HT1080 (cell line): ENCODE measurements around the gene NKX2-3. TPM values are rescaled to one million over a fixed set of nuclear protein-coding genes. Genes with fewer than 3 reads are reported as not detected.

ENCODE experiments used
- DNase-seq: peaks from one replicate; pipeline ENCODE4 v3.0.0-alpha.2; 2015; ENCODE audit warnings: low read depth
- total RNA-seq: library from RNA; depleted of rRNA; stranded (reverse); fragments of >200 nt; shearing (Covaris generic); gene quantifications from 2 replicates; pipeline ENCODE4 v1.2.3, GENCODE V29; 2014

The NKX2-3 gene
- total RNA-seq, 1 experiment from 2014 or later = not detected

DNA sequence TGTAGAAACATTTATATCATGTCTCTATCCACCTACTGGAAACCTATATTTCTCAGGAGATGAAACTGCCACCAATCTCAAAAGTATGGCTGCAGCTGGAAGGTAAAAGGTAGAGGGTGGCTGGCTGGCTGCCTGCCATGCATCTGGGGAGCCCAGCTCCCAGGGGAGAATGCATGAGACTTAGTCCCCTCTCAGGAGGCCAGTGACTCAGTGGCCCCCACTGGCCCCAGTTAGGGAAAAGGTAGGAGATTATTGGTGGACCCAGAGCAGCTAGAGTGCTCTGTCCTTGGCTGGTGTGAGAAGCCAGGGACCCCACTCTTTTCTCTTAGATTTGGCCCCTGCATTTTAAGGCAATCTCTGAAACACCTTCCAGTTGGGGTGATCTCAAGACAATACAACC is 6.8 kb upstream of the NKX2-3 start:
- DNase-seq = no peak

DNA sequence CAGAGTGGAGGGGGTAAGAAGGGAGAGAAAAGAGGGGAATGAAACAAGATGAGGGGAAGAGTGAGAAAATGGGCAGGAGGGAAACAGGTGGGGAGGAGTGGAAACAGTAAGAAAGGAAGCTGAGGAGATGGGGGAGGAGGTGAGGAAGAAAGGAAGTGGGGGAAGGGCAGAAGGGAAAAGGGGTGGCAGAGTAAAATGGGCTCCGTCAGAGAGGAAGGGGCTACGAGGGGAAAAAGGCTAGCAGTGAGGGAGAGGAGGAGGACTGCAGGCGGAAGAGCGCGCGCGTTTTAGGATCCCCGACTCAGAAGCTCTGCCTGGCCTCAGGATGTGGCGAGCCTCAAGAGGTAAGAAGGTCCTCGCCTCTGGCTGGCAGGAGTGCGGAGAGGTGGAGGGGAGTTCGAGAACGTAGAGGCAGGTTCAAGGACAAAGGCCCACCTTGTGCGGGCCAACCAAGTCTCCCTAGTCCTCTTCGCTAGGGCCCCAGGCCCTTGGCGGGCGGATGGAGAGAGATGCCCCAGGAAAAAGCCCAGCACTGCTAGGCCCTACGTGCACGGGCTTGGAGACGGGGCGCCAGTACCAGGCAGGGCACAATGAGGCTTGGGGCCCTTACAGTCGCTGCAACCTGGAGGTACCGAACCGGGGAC is 5.8 kb upstream of the NKX2-3 start:
- DNase-seq = no peak

DNA sequence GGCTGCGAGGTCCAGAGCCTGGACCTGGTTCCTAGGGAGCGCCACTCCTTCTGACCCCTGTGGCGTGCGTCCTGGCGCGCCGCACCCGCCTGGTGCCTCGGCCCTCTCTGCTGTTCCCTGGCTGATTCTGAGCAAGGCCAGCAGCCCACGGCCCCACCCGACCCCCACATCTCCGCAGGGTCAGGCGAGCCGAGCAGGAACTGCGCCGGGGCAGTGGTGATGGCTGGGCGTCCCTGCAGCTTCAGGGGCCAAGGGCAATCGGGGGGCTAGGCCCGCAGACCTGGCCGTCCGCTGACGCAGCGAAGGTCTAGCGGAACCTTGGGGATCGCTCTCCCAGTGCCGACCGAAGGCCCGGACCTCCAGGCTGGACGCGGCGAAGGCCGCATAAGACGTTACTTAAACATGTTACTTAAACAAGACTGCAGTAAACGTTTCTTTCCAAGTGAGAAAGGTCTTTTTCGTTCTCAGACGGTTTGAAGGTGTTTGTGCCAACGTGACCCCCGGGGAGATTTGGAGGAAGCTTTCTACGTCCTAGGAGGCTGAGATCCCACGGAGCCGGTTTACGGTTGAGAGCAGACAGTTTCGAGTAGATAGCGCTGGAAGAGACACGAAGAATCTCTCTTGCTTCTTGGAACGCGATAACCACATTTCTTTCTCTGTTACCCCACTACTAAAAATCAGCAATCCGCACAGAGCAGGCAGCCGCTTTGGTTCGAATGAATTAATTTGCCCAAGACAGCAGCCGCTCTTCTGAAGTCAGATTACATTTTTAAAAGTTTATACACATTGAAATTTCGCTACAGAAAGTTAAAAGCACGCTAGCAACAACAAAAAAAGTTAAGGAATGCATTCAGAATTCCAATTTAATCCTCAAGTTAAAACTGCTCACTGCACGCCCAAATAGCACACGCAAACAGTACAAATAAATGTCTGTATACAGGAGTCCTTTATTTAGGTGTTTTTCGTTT is 4.9 kb upstream of the NKX2-3 start:
- DNase-seq = no peak

DNA sequence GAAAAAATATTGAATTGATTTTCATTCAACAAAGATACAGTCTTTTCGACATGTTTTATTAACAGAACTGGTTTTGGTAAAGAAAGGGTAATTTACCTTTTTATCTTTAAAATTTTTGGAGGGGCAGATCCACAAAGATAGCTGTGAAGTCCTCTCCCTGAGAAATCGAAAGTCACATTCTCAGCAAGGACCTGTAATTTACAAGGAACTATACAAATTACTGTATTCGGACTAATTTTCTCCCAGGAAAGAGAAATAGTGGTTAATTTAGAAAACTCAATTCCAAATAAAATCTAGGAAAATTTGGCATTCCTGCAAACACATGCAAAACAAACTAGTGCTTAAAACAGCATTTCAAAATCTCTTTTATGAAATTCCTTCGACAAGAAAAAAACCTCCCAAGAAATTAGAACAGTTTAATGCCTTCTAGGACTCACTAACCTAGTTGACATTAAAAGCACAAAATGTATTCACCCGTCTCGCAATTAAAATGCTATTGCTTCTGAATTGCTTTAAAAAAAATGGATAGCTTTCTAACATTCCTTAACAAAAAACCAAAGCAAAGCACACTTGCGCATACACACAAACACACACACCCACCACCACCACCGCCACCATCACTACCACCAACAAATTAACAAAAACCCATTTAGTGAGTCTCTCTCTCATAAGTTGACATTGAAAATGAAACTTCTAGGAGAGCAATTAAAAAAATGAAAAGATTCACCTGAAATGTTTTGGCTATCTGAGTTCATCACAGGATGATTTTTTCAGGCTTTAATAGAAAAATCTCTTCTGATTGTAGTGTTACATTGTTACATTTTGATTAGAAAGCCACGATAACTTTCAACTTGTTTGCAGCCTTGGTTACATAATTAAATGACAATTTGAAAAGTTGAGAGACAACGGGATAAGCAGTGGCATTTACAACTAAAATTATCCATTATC is 4.0 kb upstream of the NKX2-3 start:
- DNase-seq = no peak

DNA sequence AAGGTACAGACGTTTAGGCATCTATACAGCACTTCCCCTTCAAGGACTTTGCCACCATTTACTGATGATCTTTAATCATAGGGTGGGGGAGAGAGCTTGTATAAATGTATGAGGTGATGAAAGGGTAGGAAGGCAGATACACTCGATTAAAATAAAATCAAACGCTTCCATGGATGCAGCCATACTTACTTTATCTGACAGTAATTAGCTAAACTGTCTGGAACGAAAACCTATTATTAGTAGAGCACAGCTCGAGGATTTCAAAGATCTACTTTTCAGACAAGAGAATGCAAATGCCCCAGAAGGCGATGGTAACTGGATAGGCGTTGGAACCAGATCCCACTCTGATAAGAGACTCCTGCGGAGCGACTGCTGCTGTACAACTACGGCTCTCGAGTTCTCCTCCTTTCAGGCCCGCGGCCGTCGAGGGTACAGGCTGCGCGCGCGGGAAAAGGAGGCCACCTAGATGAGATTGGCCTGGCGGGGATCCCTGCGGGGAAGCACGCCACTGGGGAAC is 3.1 kb upstream of the NKX2-3 start:
- no peak for DNase-seq

DNA sequence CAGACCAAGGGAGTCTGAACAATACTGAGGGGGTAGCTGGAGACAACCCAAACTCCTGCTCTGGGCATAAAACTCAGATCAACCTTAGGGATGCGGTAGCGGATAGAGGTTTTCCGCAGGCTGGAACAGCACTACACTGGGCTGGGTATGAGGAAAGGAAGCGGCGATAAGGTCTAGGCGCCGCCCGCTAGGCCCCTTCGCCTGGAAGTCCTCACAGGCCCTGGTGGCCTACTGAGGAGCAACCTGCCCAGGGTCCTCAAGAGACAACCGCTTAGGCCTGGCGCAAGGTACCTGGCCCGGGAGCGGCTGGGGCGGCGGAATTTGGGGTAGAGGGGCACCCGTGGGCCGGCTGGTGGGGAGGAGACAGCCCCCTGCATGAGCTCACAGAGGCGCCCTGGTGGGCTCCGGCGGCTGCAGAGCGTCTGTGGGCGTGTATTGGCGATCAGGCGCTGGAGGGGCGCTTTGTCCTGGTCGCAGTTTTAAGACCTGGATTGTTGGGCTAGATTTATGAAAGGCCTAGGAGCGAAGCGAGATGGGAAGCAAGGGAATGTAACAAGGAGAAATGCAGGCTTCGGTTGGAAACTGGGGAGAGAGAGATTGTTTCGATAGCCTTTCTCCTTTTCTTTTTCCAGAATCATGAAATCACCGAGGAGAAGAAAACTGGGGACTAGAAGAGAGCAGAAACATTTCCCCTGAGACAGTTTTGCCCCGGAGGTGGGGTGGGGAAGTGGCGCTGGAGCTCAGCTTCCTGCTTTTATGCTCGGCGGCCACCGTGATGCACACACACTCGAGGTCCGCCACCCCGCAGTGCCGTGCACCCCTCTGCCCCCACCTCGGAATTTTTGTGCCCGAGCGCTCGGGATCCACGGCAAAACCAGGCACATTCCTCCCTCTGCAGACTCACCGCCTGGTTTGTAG is 2.4 kb upstream of the NKX2-3 start:
- no peak for DNase-seq

DNA sequence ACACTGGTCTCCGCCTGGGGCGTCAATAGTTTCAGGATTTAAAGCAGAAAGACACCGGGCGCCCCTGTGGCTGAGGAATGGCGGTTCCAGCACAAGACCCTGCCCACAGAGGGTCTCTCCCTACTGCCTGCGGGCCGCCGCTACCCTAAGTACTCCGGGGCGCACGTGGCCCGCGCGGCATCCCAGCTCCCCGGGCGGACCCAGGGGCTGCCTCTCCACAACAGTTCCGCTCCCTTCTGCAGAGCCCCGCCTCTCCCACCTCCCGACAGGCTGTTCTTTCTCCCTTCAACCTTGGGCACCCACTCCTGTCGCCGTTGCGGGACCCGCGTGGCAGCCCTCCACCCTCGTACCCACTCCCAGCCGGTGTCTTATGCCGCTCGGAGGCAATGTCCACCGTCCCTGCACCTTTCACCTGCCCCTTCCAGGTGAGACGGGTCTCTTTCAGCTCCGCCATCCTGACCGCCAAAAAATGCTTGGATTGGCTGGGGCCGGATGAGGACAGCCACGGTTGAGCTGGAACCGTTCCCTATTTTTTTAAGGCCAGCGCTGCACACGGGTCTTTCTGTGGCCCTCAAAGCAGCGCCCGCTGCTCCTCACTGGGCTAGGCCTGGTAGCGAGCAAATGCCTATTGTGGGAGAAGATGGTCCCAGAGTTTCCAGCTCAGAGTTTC is 1.6 kb upstream of the NKX2-3 start:
- DNase-seq = no peak

DNA sequence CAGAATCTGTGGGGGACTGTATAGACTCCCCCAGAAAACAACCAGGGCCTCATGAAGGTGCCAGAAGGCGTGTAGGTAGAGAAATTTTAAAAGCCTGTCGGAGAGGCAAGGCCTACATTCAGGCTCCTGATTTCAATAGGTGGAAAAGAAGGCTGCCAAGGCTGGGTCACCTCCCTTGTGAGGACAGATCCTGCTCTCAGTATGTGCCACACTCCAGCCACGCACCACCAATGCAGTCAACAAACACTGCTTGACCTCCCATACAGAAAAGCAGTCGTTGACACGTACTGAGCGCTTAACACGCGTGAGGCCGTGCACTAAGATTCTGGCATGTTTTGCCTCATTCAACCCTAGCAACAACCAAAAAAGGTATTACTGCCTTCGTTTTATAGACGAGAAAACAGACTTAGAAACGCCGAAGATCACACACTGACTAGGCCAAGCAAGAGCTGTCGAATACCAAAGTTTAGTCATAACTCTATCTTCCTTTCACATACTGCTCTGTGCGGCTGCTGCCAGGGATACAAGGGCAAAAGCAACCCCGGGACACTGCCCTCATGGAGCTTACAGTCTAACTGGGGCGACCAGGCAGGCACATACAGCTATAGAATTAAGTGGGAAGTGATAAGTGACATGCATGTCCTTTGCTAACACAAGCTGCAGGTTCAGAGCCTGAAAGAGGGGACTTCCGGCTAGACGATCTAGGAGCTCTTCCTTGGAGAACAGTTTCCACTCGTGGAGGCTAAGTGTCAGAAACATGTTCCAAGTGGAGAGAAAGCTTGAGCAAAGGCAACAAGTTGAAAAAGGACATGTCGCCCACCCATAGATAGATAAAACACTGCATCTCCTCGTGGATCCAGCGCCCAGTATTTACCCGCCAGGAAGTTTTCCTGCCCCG is 797 bp upstream of the NKX2-3 start:
- DNase-seq = no peak

DNA sequence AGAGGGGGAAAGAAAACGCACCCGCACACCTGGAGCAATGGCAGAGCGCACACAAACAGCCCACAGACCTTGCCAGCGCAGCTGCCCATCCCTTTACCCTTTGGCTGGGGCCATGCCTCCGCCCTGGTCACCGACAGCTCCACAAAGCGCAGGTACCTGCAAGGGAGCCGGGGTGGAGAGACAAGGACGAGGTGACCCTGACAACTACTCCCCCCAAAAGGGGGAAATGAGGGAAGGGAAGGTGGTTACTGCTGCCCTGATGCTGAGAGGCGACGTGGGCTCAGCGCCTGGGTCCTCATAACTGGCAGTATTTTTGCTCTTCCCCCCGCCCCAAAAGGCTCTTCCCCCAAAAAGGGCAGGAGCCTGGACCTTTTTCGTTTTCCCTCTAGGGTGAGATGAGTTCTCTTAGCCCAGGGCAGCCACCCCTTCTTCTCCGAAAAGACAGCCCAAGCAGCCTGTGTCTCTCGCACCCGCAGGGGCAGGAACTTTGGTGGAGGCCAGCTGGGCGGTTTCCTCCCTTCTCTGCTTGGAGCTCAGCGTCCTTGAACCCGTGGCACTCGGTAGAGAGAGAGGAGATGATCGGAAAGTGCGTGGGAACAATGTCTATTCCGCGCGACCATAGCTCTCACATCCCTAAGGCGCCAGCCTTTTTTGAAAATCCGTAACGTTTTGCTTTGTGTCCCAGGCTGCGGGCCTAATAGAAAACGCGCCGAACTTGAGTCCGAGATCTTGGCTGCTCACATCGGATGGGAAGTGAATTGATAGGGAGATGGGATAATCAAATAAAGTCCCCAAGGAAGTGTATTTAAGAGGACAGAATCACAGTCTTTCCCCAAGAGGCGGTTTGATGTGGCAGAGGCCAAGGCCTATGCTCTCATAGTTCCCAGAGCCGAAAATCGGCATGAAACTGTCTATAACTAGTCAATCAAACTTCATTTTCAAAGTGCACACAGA is 1.0 kb downstream of the NKX2-3 start:
- no peak for DNase-seq

DNA sequence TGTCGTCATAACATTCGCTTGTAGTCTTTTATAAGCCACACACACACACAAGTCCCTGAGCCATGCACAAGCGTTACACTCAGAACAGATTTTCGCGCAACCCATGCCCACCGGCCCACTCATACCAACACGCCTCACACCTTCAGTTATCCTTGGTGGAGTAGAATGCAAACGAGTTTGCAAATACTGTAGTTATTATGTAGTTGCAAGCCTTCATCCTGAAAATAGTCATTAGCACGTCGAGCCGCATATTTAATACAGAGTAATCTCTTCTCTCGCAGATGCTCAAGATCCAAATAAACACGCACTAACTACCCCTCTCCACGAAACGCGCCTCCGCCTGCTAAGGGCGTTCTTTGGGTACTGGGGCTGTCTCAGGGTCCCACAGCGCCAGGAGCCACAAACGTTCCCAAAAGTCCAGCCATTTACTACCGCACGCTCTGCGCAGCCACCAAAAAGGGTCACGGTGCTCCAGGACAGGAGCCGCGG is 1.8 kb downstream of the NKX2-3 start:
- DNase-seq = no peak

DNA sequence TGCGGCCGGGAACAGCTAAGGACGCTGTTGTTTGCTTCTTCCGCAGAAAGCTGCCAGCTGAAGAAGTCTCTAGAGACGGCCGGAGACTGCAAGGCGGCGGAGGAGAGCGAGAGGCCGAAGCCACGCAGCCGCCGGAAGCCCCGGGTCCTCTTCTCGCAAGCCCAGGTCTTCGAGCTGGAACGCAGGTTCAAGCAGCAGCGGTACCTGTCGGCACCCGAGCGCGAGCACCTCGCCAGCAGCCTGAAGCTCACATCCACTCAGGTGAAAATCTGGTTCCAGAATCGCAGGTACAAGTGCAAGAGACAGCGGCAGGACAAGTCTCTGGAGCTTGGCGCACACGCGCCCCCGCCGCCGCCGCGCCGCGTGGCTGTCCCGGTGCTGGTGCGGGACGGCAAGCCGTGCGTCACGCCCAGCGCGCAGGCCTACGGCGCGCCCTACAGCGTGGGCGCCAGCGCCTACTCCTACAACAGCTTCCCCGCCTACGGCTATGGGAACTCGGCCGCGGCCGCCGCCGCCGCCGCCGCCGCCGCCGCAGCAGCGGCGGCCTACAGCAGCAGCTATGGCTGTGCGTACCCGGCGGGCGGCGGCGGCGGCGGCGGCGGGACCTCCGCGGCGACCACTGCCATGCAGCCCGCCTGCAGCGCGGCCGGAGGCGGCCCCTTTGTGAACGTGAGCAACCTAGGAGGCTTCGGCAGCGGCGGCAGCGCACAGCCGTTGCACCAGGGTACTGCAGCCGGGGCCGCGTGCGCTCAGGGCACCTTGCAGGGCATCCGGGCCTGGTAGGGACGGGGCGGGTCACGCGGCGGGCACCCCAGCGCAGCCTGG is 2.4 kb downstream of the NKX2-3 start:
- no peak for DNase-seq

DNA sequence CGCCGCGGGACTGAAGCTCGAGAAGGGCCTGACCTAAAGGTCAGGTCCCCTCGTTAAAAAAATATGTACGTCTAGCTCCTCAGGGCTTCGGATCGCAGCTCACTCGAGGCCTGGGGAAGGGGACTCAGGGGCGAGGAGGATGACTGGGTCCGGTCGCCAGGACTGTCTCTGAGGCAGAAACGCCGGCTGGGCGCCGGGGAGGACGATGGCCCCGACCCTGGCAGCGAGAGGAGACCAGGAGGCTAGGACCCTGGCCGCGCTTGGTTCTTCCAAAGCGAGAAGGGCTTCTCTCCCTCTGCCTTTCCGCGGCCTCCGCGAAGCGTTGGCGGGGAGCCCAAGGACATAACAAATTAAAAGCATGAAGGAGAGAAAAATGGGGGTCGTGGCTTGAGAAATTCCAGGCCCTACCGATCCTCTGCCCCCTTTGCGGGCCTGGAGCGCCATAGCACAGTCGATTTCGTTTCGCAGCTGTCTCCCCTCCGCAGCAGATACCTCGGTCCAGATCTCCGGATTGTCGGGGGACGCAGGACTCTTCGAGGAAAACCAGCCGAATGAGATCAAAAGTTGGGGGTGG is 3.1 kb downstream of the NKX2-3 start:
- no peak for DNase-seq

DNA sequence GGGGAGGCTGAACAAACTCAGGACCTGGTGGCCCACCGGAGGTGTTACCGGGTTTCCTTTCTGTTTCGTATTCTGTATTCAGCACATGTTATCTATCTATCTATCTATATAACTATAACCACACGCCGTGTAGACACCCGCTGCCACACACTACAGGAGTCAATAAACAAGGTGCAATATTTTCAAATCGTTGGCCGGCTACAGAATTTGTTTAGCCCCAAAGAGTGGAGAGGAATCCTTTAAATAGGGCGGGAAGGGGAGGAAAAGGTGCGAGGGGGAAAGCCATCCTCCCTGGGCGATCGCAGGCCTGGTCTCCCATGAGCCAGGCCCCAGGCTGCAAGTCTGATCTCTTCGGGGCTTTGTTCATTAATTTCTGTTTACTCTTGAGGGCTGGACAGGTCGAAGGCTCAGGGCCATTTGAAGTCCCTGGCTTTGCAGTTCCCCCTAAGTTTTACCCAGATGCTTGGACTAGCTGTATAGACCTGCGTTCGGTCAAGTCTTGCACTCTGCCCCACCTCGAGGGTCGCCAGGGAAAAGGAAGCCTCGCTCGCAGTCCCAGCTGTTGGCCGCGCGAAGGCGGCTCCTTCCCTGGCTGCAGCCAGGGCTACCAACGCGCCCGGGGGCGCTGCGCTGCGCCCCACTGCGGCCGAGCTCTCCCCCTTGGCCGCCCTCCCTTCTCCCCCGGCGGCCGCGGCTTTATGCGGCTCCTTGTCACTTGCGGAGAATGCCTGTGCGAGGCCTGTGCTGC is 3.8 kb downstream of the NKX2-3 start:
- DNase-seq = no peak

DNA sequence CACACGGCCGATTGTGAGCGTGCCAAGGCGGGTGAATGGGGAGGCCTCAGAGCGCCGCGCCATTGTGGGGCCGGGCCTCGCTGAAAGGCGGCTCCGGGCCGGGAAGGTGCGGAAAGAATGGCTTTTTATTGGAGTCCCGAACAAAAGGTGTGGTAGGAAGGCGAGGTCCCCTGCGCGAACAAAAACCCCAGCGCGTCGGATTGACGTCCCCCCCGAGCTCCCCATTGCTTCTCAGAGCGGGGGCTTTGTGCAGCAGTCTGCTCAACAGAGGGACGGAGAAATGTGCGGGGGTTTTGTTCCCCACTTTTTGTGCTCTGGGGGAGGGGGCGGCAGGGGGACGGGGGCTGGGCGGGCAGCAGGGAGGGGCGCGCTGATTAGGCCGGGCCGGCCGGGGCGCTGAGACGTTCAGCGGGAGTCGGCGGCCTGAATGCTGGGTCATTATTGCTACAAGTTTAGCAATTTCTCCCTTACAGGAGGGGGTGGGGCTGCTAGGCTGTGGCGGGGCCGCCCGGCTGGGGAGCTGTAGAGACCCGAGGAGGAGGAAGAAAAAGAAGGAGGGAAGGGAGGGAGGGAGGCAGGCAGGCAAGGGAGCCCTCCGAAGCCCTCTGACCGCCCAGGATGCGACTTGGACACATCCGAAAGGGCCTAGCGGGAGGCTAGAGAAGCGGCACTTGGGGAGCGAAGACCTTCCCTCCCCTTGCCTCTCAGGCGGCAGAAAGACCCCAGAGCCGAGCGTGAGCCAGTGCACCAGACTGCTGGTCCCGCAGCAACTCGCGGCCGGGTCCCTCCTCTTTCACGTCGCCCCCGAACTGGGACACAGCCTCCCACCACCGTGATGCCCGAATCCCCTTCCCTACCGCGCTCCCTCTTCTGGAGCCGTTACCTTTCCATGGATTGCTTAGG is 4.6 kb downstream of the NKX2-3 start:
- no peak for DNase-seq
